ENCODE measurements around the gene GBA3.

The GBA3 gene

DNA sequence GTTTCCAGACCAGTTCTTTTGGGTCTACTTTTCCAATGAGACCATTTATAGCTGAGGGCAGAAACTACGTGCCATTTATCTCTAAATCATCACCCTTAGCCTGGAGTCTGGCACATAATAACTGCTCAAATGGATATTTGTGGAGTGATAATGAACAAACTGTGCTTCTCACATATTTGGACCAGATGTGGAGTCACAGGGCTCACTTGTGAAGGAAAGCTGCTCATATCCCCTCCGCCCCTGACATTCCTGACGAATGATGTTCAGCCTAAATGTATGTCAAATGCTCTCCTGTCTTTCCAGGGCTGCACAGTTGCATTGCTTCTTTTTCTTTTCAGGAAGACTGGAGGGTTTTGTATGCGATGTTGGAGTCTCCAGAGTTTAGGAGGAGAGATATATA lies 110.1 kb downstream of the GBA3 start:
- Histone ChIP-seq H4K8ac (ENCODE audit: low read depth, low read length) (no peak overlapping the region), H3K4me2 (ENCODE audit: insufficient read depth, low read length, poor library complexity, severe bottlenecking) (no peak overlapping the region), H3K9me3 (replicated peaks in 1 of 2; ENCODE audit: control insufficient read depth in 2 of 2, insufficient read depth in 1 of 2, low read depth in 1 of 2, low read length in 2 of 2) (no peaks in the 10 kb centered on the region), H3K36me3 (replicated peaks in 1 of 2; ENCODE audit: control insufficient read depth in 2 of 2, insufficient read depth in 2 of 2, low read length in 2 of 2) (no peaks in the 10 kb centered on the region), H2AFZ (ENCODE audit: low read length) (no peak overlapping the region), H3K4me1 (ENCODE audit: control insufficient read depth in 2 of 2, insufficient read depth in 1 of 2, low read depth in 1 of 2, low read length in 2 of 2) (peaks cover 0 to 2% of the 10 kb centered on the region in 2 donors), H3K4ac (ENCODE audit: low read length) (no peak overlapping the region), H3K4me3 (ENCODE audit: low read length in 2 of 2) (no peak overlapping the region), H3K79me1 (ENCODE audit: low read depth, low read length) (no peaks in the 10 kb centered on the region), H3K27ac (replicated peaks; ENCODE audit: low read length) (no peak overlapping the region), H3K9ac (ENCODE audit: low read depth, low read length, poor library complexity) (no peak overlapping the region), H2BK12ac (ENCODE audit: low read length) (no peak overlapping the region), H3K14ac (ENCODE audit: low read length) (no peak overlapping the region), H2BK15ac (ENCODE audit: low read length) (no peak overlapping the region), H3K18ac (ENCODE audit: low read length) (no peak overlapping the region), H2BK5ac (ENCODE audit: low read length) (no peak overlapping the region), H2AK5ac (ENCODE audit: low read depth, low read length) (no peak overlapping the region), H3K27me3 (ENCODE audit: control insufficient read depth in 3 of 3, insufficient read depth in 3 of 3, low read depth in 1 of 3, low read length in 3 of 3) (no peaks in the 10 kb centered on the region), H4K91ac (ENCODE audit: low read depth, low read length, poor library complexity) (no peak overlapping the region), H3K23ac (ENCODE audit: low read depth, low read length, poor library complexity) (no peak overlapping the region), H2BK120ac (ENCODE audit: low read depth, low read length) (no peak overlapping the region)
- no peak for DNase-seq (ENCODE audit: low spot score)
- no CpG with 5 or more reads among the region's 4 CpGs for WGBS, 2 donors (ENCODE audit: extremely low coverage in 2 of 2, insufficient read length in 2 of 2, insufficient replicate concordance in 1 of 2)

DNA sequence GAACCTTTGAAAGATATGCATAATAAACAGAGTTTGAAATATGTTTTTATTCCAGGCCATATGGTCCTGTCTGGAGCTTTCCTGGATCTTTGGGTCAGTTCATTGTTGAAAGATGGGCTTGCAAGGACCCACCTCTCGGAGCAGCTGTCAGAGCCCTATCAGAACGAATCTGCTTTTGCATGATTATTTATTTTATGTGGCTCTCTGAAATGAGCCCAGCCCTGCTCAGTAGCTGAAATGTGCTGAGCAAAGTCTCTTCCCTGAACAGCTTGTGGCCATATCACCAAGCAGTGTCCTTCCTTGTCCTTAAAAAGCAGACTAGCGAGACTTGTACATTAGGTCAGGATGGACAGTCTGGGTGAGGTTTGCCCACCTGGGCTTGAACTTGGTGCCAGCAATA lies 110.8 kb downstream of the GBA3 start:
- Histone ChIP-seq H3K14ac (ENCODE audit: low read length) (no peak overlapping the region), H2AK5ac (ENCODE audit: low read depth, low read length) (no peak overlapping the region), H2AFZ (ENCODE audit: low read length) (no peak overlapping the region), H3K4me1 (ENCODE audit: control insufficient read depth in 2 of 2, insufficient read depth in 1 of 2, low read depth in 1 of 2, low read length in 2 of 2) (no peaks in the 10 kb centered on the region), H3K4me2 (ENCODE audit: insufficient read depth, low read length, poor library complexity, severe bottlenecking) (no peak overlapping the region), H2BK15ac (ENCODE audit: low read length) (no peak overlapping the region), H3K36me3 (replicated peaks in 1 of 2; ENCODE audit: control insufficient read depth in 2 of 2, insufficient read depth in 2 of 2, low read length in 2 of 2) (no peaks in the 10 kb centered on the region), H2BK5ac (ENCODE audit: low read length) (no peak overlapping the region), H3K27ac (replicated peaks; ENCODE audit: low read length) (no peak overlapping the region), H3K23ac (ENCODE audit: low read depth, low read length, poor library complexity) (no peak overlapping the region), H2BK120ac (ENCODE audit: low read depth, low read length) (no peak overlapping the region), H3K4ac (ENCODE audit: low read length) (no peak overlapping the region), H3K9ac (ENCODE audit: low read depth, low read length, poor library complexity) (no peak overlapping the region), H4K91ac (ENCODE audit: low read depth, low read length, poor library complexity) (no peak overlapping the region), H3K9me3 (replicated peaks in 1 of 2; ENCODE audit: control insufficient read depth in 2 of 2, insufficient read depth in 1 of 2, low read depth in 1 of 2, low read length in 2 of 2) (no peaks in the 10 kb centered on the region), H3K79me1 (ENCODE audit: low read depth, low read length) (no peaks in the 10 kb centered on the region), H2BK12ac (ENCODE audit: low read length) (no peak overlapping the region), H4K8ac (ENCODE audit: low read depth, low read length) (no peak overlapping the region), H3K4me3 (ENCODE audit: low read length in 2 of 2) (no peak overlapping the region), H3K18ac (ENCODE audit: low read length) (no peak overlapping the region), H3K27me3 (ENCODE audit: control insufficient read depth in 3 of 3, insufficient read depth in 3 of 3, low read depth in 1 of 3, low read length in 3 of 3) (no peaks in the 10 kb centered on the region)
- WGBS, 2 donors (ENCODE audit: extremely low coverage in 2 of 2, insufficient read length in 2 of 2, insufficient replicate concordance in 1 of 2), result no CpG with 5 or more reads among the region's 3 CpGs
- no peak for DNase-seq (ENCODE audit: low spot score)

DNA sequence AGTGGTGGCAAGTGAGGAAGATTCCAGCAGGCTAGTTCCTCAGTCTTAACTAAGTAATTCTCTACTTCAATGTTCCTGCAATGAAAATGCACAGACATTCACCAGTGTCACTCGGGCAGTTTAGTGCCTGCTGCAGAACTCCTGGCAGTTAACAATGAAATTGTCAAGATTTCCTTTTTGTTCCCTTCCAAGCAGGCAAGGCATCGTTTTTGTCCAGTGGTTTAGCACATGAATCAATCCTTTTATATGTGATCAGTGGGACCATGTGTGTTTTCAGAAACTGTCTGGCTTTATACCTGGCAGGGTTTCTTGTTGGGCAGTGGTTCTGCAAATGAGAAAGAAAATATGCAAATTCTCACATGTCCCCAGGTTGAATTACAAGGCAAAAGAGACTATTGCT lies 122.2 kb downstream of the GBA3 start:
- Histone ChIP-seq H3K9ac (ENCODE audit: low read depth, low read length, poor library complexity) (no peak overlapping the region), H3K4ac (ENCODE audit: low read length) (no peak overlapping the region), H3K4me1 (ENCODE audit: control insufficient read depth in 2 of 2, insufficient read depth in 1 of 2, low read depth in 1 of 2, low read length in 2 of 2) (no peaks in the 10 kb centered on the region), H3K18ac (ENCODE audit: low read length) (no peak overlapping the region), H3K27ac (replicated peaks; ENCODE audit: low read length) (no peak overlapping the region), H3K4me2 (ENCODE audit: insufficient read depth, low read length, poor library complexity, severe bottlenecking) (no peak overlapping the region), H2AFZ (ENCODE audit: low read length) (no peak overlapping the region), H2BK15ac (ENCODE audit: low read length) (no peak overlapping the region), H3K23ac (ENCODE audit: low read depth, low read length, poor library complexity) (no peak overlapping the region), H3K79me1 (ENCODE audit: low read depth, low read length) (no peaks in the 10 kb centered on the region), H3K14ac (ENCODE audit: low read length) (no peak overlapping the region), H2BK5ac (ENCODE audit: low read length) (no peak overlapping the region), H3K4me3 (ENCODE audit: low read length in 2 of 2) (no peak overlapping the region), H4K91ac (ENCODE audit: low read depth, low read length, poor library complexity) (no peak overlapping the region), H4K8ac (ENCODE audit: low read depth, low read length) (no peak overlapping the region), H3K27me3 (ENCODE audit: control insufficient read depth in 3 of 3, insufficient read depth in 3 of 3, low read depth in 1 of 3, low read length in 3 of 3) (no peaks in the 10 kb centered on the region), H2BK12ac (ENCODE audit: low read length) (no peak overlapping the region), H2BK120ac (ENCODE audit: low read depth, low read length) (no peak overlapping the region), H2AK5ac (ENCODE audit: low read depth, low read length) (no peak overlapping the region), H3K36me3 (replicated peaks in 1 of 2; ENCODE audit: control insufficient read depth in 2 of 2, insufficient read depth in 2 of 2, low read length in 2 of 2) (no peaks in the 10 kb centered on the region), H3K9me3 (replicated peaks in 1 of 2; ENCODE audit: control insufficient read depth in 2 of 2, insufficient read depth in 1 of 2, low read depth in 1 of 2, low read length in 2 of 2) (no peaks in the 10 kb centered on the region)
- no peak for DNase-seq (ENCODE audit: low spot score)
- no CpG with 5 or more reads among the region's 2 CpGs for WGBS, 2 donors (ENCODE audit: extremely low coverage in 2 of 2, insufficient read length in 2 of 2, insufficient replicate concordance in 1 of 2)

GRCh38 chr4:22824091-22824490 lies 131.4 kb downstream of the GBA3 start:
- Histone ChIP-seq H2BK5ac (ENCODE audit: low read length) (no peak overlapping the region), H2AK5ac (ENCODE audit: low read depth, low read length) (no peak overlapping the region), H2BK120ac (ENCODE audit: low read depth, low read length) (no peak overlapping the region), H3K4ac (ENCODE audit: low read length) (no peak overlapping the region), H3K9me3 (replicated peaks in 1 of 2; ENCODE audit: control insufficient read depth in 2 of 2, insufficient read depth in 1 of 2, low read depth in 1 of 2, low read length in 2 of 2) (no peaks in the 10 kb centered on the region), H4K91ac (ENCODE audit: low read depth, low read length, poor library complexity) (no peak overlapping the region), H4K8ac (ENCODE audit: low read depth, low read length) (no peak overlapping the region), H3K36me3 (replicated peaks in 1 of 2; ENCODE audit: control insufficient read depth in 2 of 2, insufficient read depth in 2 of 2, low read length in 2 of 2) (no peaks in the 10 kb centered on the region), H3K9ac (ENCODE audit: low read depth, low read length, poor library complexity) (no peak overlapping the region), H3K27ac (replicated peaks; ENCODE audit: low read length) (no peak overlapping the region), H2BK12ac (ENCODE audit: low read length) (no peak overlapping the region), H3K18ac (ENCODE audit: low read length) (no peak overlapping the region), H3K4me2 (ENCODE audit: insufficient read depth, low read length, poor library complexity, severe bottlenecking) (no peak overlapping the region), H3K4me3 (ENCODE audit: low read length in 2 of 2) (no peak overlapping the region), H3K14ac (ENCODE audit: low read length) (peak overlapping the region; percentile 32), H2BK15ac (ENCODE audit: low read length) (no peak overlapping the region), H3K4me1 (ENCODE audit: control insufficient read depth in 2 of 2, insufficient read depth in 1 of 2, low read depth in 1 of 2, low read length in 2 of 2) (no peaks in the 10 kb centered on the region), H2AFZ (ENCODE audit: low read length) (no peak overlapping the region), H3K79me1 (ENCODE audit: low read depth, low read length) (no peaks in the 10 kb centered on the region), H3K23ac (ENCODE audit: low read depth, low read length, poor library complexity) (no peak overlapping the region), H3K27me3 (ENCODE audit: control insufficient read depth in 3 of 3, insufficient read depth in 3 of 3, low read depth in 1 of 3, low read length in 3 of 3) (no peaks in the 10 kb centered on the region)
- no CpG with 5 or more reads among the region's 6 CpGs for WGBS, 2 donors (ENCODE audit: extremely low coverage in 2 of 2, insufficient read length in 2 of 2, insufficient replicate concordance in 1 of 2)
- no peak for DNase-seq (ENCODE audit: low spot score)

All from neuronal stem cell (in vitro differentiated cells).